Aortic smooth muscle cell (primary cell): ENCODE data around the gene CARM1. TPM values are rescaled to one million over a fixed set of nuclear protein-coding genes. Genes with fewer than 3 reads are reported as not detected.

Source experiments
- total RNA-seq: library from RNA; depleted of rRNA; stranded (reverse); fragments of >200 nt; gene quantifications from 2 replicates; pipeline ENCODE4 v1.2.3, GENCODE V29; 2014

Gene CARM1
- 18.6 and 19.5 TPM in 2 replicates for total RNA-seq

GRCh38 chr19:10870955-10871603 is at the start of gene CARM1:
Gene CARM1, plus strand, starts transcription at chr19:10871553. Its CDS starts 150 bp downstream, at chr19:10871703.

GRCh38 chr19:10835754-10836478 is 35.4 kb upstream of the CARM1 start, which contains the start of gene TMED1:
Gene TMED1, minus strand, starts transcription at chr19:10836212. Its CDS starts 21 bp downstream, at chr19:10836191.

GRCh38 chr19:10848230-10848856 is 23.0 kb upstream of the CARM1 start, which contains the start of gene C19orf38:
Gene C19orf38, plus strand, starts transcription at chr19:10848415. Its CDS starts 94 bp downstream, at chr19:10848509.

GRCh38 chr19:10928563-10929401 is 57.4 kb downstream of the CARM1 start, which contains the start of the genes TIMM29 and YIPF2:
Gene TIMM29, plus strand, starts transcription at chr19:10928811. Its CDS starts 12 bp downstream, at chr19:10928823.
Gene YIPF2, minus strand, starts transcription at chr19:10928639. Its CDS starts 229 bp downstream, at chr19:10928410.

DNA sequence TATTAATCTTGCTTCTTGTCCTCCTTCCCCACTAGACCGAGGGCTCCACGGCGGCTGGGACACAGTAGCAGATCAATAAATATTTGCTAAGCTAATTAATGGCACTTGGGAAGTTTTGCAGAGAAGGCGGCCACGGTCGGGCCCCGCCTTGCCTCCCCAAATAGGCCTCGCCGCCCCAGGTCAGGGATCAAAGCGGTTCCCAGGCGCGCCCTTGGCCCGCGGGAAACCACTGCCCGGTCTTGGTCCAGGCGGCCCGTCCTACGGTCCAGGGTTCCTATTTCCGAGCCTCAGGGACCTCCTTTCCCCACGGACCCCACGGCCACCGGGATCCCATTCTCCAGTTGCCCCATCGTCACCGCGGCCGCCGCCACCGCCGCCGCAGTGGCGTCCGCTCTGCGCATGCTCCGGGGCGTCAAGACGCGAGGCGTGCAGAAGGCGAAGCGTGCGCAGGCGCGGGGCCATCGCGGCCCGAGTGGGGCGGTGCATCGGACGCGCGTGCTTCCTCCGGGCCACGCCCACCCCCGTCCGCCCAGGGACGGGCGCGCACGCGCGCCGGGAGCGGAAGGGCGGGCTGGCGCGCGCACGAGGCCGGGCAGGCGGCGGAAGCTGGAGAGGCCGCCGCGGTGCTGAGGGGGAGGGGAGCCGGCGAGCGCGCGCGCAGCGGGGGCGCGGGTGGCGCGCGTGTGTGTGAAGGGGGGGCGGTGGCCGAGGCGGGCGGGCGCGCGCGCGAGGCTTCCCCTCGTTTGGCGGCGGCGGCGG is 89.1 kb downstream of the CARM1 start, which contains the start of gene SMARCA4:
Gene SMARCA4 (plus strand): TSS at position 717 of the 759 bp plus-strand sequence. CDS start 23,122 bp downstream, outside the sequence.

Other genes with a start within 250 kb of the CARM1 start
- gene SLC44A2, start 246.0 kb upstream of the CARM1 start, total RNA-seq, result 62.0 and 89.7 TPM in 2 replicates
- 80.6 and 95.6 TPM in 2 replicates for gene ILF3, start 217.2 kb upstream of the CARM1 start, total RNA-seq
- 20.9 and 27.9 TPM in 2 replicates for gene QTRT1, start 170.1 kb upstream of the CARM1 start, total RNA-seq
- 90.5 and 96.6 TPM in 2 replicates for gene DNM2, start 153.5 kb upstream of the CARM1 start, total RNA-seq
- gene TMED1, start 35.3 kb upstream of the CARM1 start, total RNA-seq, result 47.0 and 55.4 TPM in 2 replicates
- gene C19orf38, start 23.1 kb upstream of the CARM1 start, total RNA-seq, result 0.19 and 0.26 TPM in 2 replicates
- gene YIPF2, start 57.1 kb downstream of the CARM1 start, total RNA-seq, result 116 and 130 TPM in 2 replicates
- gene TIMM29, start 57.3 kb downstream of the CARM1 start, total RNA-seq, result 21.9 and 25.8 TPM in 2 replicates
- 59.2 and 62.4 TPM in 2 replicates for gene SMARCA4, start 89.5 kb downstream of the CARM1 start, total RNA-seq
- 213 and 269 TPM in 2 replicates for gene LDLR, start 217.9 kb downstream of the CARM1 start, total RNA-seq